AG04450 (cell line): ENCODE results near the gene NSUN4. TPM values are rescaled to one million over a fixed set of nuclear protein-coding genes. Genes with fewer than 3 reads are reported as not detected.

Experiments used
- CTCF ChIA-PET: fragments of 300-600, 350-600 bp; formaldehyde crosslinking; extraction: SDS; loops from one replicate; lab custom pipeline; 2022; ENCODE audit warnings: antibody characterized with exemption, inconsistent platforms; lab: Charles Lee
- POLR2A ChIA-PET: fragments of 350-600 bp; formaldehyde crosslinking; extraction: SDS; loops from one replicate; lab custom pipeline; 2021; ENCODE audit warnings: antibody characterized with exemption, inconsistent platforms; lab: Yijun Ruan, JAX
- DNase-seq: peaks from one replicate; pipeline ENCODE4 v3.0.0-alpha.2; 2011; ENCODE audit warnings: low read depth, low spot score
- H3K27ac ChIP-seq: one replicate; pipeline ENCODE4 v1.5.1; 2012; ENCODE audit warnings: low read depth, low read length, control low read depth
- H3K27me3 ChIP-seq: one replicate; pipeline ENCODE4 v1.6.0; 2012; ENCODE audit warnings: low read length; ENCODE audit not compliant: control insufficient read depth, insufficient read depth
- H3K4me3 ChIP-seq: 2 replicates; pipeline ENCODE4 v1.5.1; 2011; ENCODE audit warnings: mild to moderate bottlenecking, low read depth, low read length, control low read depth
- H3K9me3 ChIP-seq: 2 replicates; pipeline ENCODE4 v1.5.1; 2012; ENCODE audit warnings: low read length; ENCODE audit not compliant: control insufficient read depth, insufficient read depth
- polyA plus RNA-seq: library from polyadenylated mRNA; depleted of rRNA; stranded (reverse); fragments of >200 nt; gene quantifications from 2 replicates; pipeline ENCODE4 v1.2.3, GENCODE V29; 2011
- TF ChIP-seq, protein P1 (sequence below): IDR thresholded peaks from 2 replicates; pipeline ENCODE4 v1.5.1; 2011; ENCODE audit warnings: low read depth, low read length, control low read depth, inconsistent platforms

NSUN4 gene
- polyA plus RNA-seq, 1 experiment: 18.4 TPM

DNA sequence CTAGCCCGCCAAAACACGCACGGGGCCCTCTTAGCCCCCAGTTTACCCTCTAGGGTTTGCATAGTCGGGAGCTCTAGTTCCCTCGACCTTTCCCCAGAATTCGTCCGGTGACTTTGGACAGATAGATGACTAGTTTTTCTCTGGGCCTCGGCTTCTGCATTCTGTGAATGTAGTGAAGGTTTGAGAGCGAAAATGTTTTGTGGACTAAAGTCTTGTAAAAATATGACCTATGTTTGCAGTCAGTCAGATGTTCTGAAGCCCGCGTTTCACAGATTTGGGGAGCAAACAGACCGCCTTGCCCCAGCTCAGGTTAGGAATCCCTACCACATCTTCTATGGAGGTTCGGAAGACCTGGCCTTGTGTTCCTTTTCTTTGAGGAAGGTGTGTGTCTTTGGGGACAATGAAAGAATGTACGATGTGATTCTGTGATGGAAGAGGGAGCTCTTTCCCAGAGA lies 36.7 kb upstream of the NSUN4 start:
- Histone ChIP-seq H3K9me3 (no peaks in the 10 kb centered on the region; the same call in 1 of the 2 replicates), H3K4me3 (peak overlapping the region; percentile 86), H3K27ac (peak overlapping the region; percentile 77), H3K27me3 (no peaks in the 10 kb centered on the region)
- TF ChIP-seq, protein P1, sequence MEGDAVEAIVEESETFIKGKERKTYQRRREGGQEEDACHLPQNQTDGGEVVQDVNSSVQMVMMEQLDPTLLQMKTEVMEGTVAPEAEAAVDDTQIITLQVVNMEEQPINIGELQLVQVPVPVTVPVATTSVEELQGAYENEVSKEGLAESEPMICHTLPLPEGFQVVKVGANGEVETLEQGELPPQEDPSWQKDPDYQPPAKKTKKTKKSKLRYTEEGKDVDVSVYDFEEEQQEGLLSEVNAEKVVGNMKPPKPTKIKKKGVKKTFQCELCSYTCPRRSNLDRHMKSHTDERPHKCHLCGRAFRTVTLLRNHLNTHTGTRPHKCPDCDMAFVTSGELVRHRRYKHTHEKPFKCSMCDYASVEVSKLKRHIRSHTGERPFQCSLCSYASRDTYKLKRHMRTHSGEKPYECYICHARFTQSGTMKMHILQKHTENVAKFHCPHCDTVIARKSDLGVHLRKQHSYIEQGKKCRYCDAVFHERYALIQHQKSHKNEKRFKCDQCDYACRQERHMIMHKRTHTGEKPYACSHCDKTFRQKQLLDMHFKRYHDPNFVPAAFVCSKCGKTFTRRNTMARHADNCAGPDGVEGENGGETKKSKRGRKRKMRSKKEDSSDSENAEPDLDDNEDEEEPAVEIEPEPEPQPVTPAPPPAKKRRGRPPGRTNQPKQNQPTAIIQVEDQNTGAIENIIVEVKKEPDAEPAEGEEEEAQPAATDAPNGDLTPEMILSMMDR: no peak
- ChIA-PET POLR2A (interaction anchor here (1.2 to 2.0 kb wide), 5 partner anchors 13 to 57 kb away, joined by 3 to 17 read pairs (median 6); partner anchors contain the start of genes NSUN4 and RAD54L), CTCF (interaction anchor here (0.8 to 2.5 kb wide), 5 partner anchors 36 to 59 kb away, joined by 3 to 12 read pairs (median 11); partner anchors contain the start of gene NSUN4)
- DNase-seq: no peak

DNA sequence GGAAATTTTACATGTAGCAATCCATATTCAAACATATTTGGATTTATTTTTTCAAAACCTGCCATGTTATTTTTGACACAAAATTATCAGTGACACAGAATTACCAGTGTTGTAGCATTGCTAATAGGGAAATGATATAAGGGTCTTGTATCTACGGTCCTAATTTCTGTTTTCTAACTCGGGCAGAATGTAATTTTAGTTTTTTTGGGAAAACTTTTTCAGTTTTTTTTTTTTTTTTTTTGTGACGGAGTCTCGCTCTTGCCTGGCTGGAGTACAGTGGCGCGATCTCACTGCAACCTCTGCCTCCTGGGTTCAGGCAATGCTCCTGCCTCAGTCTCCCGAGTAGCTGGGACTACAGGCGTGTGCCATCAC lies 34.5 kb upstream of the NSUN4 start:
- TF ChIP-seq, protein P1: no peak
- Histone ChIP-seq H3K27ac (no peak overlapping the region), H3K9me3 (no peaks in the 10 kb centered on the region; the same call in 1 of the 2 replicates), H3K27me3 (no peaks in the 10 kb centered on the region), H3K4me3 (no peak overlapping the region)
- DNase-seq: no peak
- POLR2A ChIA-PET: no interaction called here
- CTCF ChIA-PET: interaction anchor here (3.4 kb wide), 1 partner anchor 41 kb away, joined by 12 read pairs; no protein-coding TSS in a partner anchor

DNA sequence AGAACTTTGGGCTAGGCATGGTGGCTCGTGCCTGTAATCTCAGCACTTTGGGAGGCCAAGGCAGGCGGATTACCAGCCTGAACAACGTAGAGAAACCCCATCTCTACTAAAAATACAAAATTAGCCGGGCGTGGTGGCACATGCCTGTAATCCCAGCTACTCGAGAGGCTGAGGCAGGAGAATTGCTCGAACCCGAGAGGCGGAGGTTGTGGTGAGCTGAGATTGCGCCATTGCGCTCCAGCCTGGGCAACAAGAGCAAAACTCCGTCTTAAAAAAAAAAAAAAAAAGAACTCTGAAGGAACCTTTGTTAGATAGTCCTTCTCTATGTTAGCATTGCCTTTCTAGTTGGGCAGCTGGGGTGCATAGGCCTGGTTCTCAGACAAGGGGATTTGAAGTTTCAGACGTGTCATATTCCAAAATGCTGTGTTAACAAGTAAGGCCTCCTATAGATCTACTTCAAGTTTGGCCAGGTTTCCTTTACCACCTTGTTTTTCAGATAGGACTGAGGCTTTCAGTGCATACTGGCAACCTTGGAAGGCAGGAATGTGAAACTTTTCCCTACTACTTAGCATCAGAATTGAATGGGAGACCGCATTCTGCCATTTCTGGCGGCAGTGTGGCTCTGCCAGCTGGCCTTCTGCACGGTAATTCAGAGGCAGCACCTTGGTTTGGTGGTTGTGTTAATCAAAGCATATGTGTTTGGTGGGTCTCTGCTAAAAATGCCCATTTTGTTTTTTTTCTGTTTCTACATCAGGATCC lies 31.0 kb upstream of the NSUN4 start:
- no peak for DNase-seq
- no peaks in the 10 kb centered on the region for H3K27me3 ChIP-seq
- no peaks in the 10 kb centered on the region; the same call in 1 of the 2 replicates for H3K9me3 ChIP-seq
- CTCF ChIA-PET: interaction anchor here (3.4 kb wide), 1 partner anchor 38 kb away, joined by 12 read pairs; no protein-coding TSS in a partner anchor
- H3K27ac ChIP-seq: no peak overlapping the region
- POLR2A ChIA-PET: interaction anchor here (0.6 kb wide), 1 partner anchor 44 kb away, joined by 3 read pairs; no protein-coding TSS in a partner anchor
- H3K4me3 ChIP-seq: no peak overlapping the region
- TF ChIP-seq, protein P1: no peak

DNA sequence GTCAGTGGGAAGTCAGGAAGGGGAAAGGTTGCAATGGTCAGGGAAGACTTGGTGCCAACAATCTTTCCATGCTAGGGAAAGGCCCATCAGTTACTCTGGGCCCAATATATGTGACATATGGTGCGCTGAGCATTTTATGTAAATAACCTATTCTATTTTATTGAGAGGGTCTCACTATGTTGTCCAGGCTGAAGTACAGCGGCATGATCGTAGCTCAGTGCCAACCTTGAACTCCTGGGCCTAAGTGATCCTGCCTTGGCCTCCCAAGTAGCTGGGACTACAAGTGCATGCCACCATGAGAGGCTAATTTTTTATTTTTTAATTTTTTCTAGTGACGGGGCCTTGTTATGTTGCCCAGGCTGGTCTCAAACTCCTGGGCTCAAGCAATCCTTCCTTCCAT lies 30.3 kb upstream of the NSUN4 start:
- POLR2A ChIA-PET: no interaction called here
- CTCF ChIA-PET: interaction anchor here (0.7 kb wide), 1 partner anchor 24 kb away, joined by 3 read pairs; no protein-coding TSS in a partner anchor
- Histone ChIP-seq H3K9me3 (no peaks in the 10 kb centered on the region; the same call in 1 of the 2 replicates), H3K27me3 (no peaks in the 10 kb centered on the region), H3K27ac (no peak overlapping the region), H3K4me3 (no peak overlapping the region)
- no peak for DNase-seq
- TF ChIP-seq, protein P1: no peak
